Activated T-cell treated with anti-CD3 and anti-CD28 coated beads, Interleukin-2, amount 50 U/mL, for 4 hours (primary cell): ENCODE results near the gene NBAS. TPM values are rescaled to one million over a fixed set of nuclear protein-coding genes. Genes with fewer than 3 reads are reported as not detected.

ENCODE experiments used
- ATAC-seq, 2 donors: fragments of 200-7000 bp; cut with Tn5 transposase; one replicate each; pipeline ENCODE4 v1.10.0; 2021
- DNase-seq: peaks from one replicate; pipeline ENCODE4 v3.0.0-alpha.2; 2020
- H3K27me3 Mint-ChIP-seq: one replicate; pipeline ENCODE4 v1.8.0; 2021; ENCODE audit warnings: low read depth, mixed read lengths
- H3K36me3 Mint-ChIP-seq: one replicate; pipeline ENCODE4 v1.8.0; 2022; ENCODE audit warnings: mixed read lengths; ENCODE audit not compliant: insufficient read depth
- H3K4me1 Mint-ChIP-seq: one replicate; pipeline ENCODE4 v1.8.0; 2021; ENCODE audit warnings: low read depth, mixed read lengths
- H3K4me3 Mint-ChIP-seq: one replicate; pipeline ENCODE4 v1.8.0; 2021; ENCODE audit warnings: mild to moderate bottlenecking, moderate library complexity, mixed read lengths
- H3K9me3 Mint-ChIP-seq: one replicate; pipeline ENCODE4 v1.8.0; 2021; ENCODE audit warnings: mixed read lengths
- total RNA-seq, 3 donors: library from RNA; stranded (reverse); gene quantifications; one replicate each; pipeline ENCODE4 v1.2.1, GENCODE V29; 2021

The NBAS gene
- 10 to 100 TPM; 28.5 to 30.4 (median 29.7) TPM for total RNA-seq

GRCh38 chr2:15560988-15561573 lies at the start of gene NBAS:
NBAS (minus strand) TSS chr2:15561334; CDS start chr2:15561304, 30 bp downstream.
- Mint-ChIP-seq H3K4me3 (peak within 1 kb of the TSS; percentile 99), H3K27me3 (no peaks in the 10 kb centered on the region), H3K9me3 (no peaks in the 10 kb centered on the region), H3K4me1 (peaks cover 32% of the 10 kb centered on the region), H3K36me3 (peaks cover 1% of the 10 kb centered on the region)
- ATAC-seq = peak; percentile 86 to 87
- peak; percentile 64 for DNase-seq

GRCh38 chr2:15610430-15610952 lies 49.4 kb upstream of the NBAS start:
- Mint-ChIP-seq H3K36me3 (peaks cover 43% of the 10 kb centered on the region), H3K4me1 (no peaks in the 10 kb centered on the region), H3K9me3 (no peaks in the 10 kb centered on the region), H3K4me3 (no peak overlapping the region), H3K27me3 (no peaks in the 10 kb centered on the region)
- ATAC-seq = no peak
- DNase-seq = no peak

- H3K27me3 Mint-ChIP-seq = no peaks in the 10 kb centered on the region
- peaks cover 47% of the 10 kb centered on the region for H3K36me3 Mint-ChIP-seq
- DNase-seq = no peak
Measured at GRCh38 chr2:15609341-15610042, 48.4 kb upstream of the NBAS start.

GRCh38 chr2:15608392-15608761 lies 47.2 kb upstream of the NBAS start:
- Mint-ChIP-seq H3K4me1 (no peaks in the 10 kb centered on the region), H3K9me3 (no peaks in the 10 kb centered on the region), H3K4me3 (no peak overlapping the region), H3K27me3 (no peaks in the 10 kb centered on the region), H3K36me3 (peaks cover 47% of the 10 kb centered on the region)
- DNase-seq (no peak), ATAC-seq (no peak)

More at GRCh38 chr2:15609341-15610042, 48.4 kb upstream of the NBAS start:
- no peak overlapping the region for H3K4me3 Mint-ChIP-seq
- H3K4me1 Mint-ChIP-seq = no peaks in the 10 kb centered on the region
- H3K9me3 Mint-ChIP-seq = no peaks in the 10 kb centered on the region
- no peak for ATAC-seq

- Mint-ChIP-seq H3K9me3 (no peaks in the 10 kb centered on the region), H3K4me3 (no peak overlapping the region), H3K4me1 (no peaks in the 10 kb centered on the region), H3K27me3 (no peaks in the 10 kb centered on the region), H3K36me3 (peaks cover 48% of the 10 kb centered on the region)
- no peak for DNase-seq
- no peak for ATAC-seq
Measured at GRCh38 chr2:15607709-15608391, 46.7 kb upstream of the NBAS start.

GRCh38 chr2:15606481-15607441 lies 45.6 kb upstream of the NBAS start:
- DNase-seq = no peak
- Mint-ChIP-seq H3K36me3 (peaks cover 56% of the 10 kb centered on the region), H3K9me3 (no peaks in the 10 kb centered on the region), H3K4me1 (no peaks in the 10 kb centered on the region), H3K27me3 (no peaks in the 10 kb centered on the region), H3K4me3 (no peak overlapping the region)
- ATAC-seq = no peak

- Mint-ChIP-seq H3K36me3 (peaks cover 65% of the 10 kb centered on the region), H3K4me3 (no peak overlapping the region), H3K27me3 (no peaks in the 10 kb centered on the region), H3K4me1 (no peaks in the 10 kb centered on the region), H3K9me3 (no peaks in the 10 kb centered on the region)
- no peak for DNase-seq
- no peak for ATAC-seq
Measured at GRCh38 chr2:15605721-15606120, 44.6 kb upstream of the NBAS start.

- no peaks in the 10 kb centered on the region for H3K9me3 Mint-ChIP-seq
- H3K4me1 Mint-ChIP-seq = no peaks in the 10 kb centered on the region
- H3K36me3 Mint-ChIP-seq = peaks cover 54% of the 10 kb centered on the region
- H3K27me3 Mint-ChIP-seq = no peaks in the 10 kb centered on the region
- DNase-seq (no peak), ATAC-seq (no peak)
- no peak overlapping the region for H3K4me3 Mint-ChIP-seq
Measured at GRCh38 chr2:15603948-15604347, 42.8 kb upstream of the NBAS start.

- Mint-ChIP-seq H3K4me3 (no peak overlapping the region), H3K27me3 (no peaks in the 10 kb centered on the region), H3K36me3 (peaks cover 55% of the 10 kb centered on the region), H3K9me3 (no peaks in the 10 kb centered on the region), H3K4me1 (no peaks in the 10 kb centered on the region)
- DNase-seq (no peak), ATAC-seq (no peak)
Measured at GRCh38 chr2:15603044-15603765, 42.1 kb upstream of the NBAS start.

GRCh38 chr2:15602393-15602792 lies 41.3 kb upstream of the NBAS start:
- Mint-ChIP-seq H3K4me3 (no peak overlapping the region), H3K27me3 (no peaks in the 10 kb centered on the region), H3K9me3 (no peaks in the 10 kb centered on the region), H3K4me1 (no peaks in the 10 kb centered on the region), H3K36me3 (peaks cover 52% of the 10 kb centered on the region)
- DNase-seq (no peak), ATAC-seq (no peak)

GRCh38 chr2:15601681-15602080 lies 40.5 kb upstream of the NBAS start:
- DNase-seq (no peak), ATAC-seq (no peak)
- Mint-ChIP-seq H3K27me3 (no peaks in the 10 kb centered on the region), H3K4me3 (no peak overlapping the region), H3K4me1 (no peaks in the 10 kb centered on the region), H3K9me3 (no peaks in the 10 kb centered on the region), H3K36me3 (peaks cover 54% of the 10 kb centered on the region)

GRCh38 chr2:15599994-15600393 lies 38.9 kb upstream of the NBAS start:
- Mint-ChIP-seq H3K36me3 (peaks cover 57% of the 10 kb centered on the region), H3K4me1 (peaks cover 8% of the 10 kb centered on the region), H3K9me3 (no peaks in the 10 kb centered on the region), H3K4me3 (no peak overlapping the region), H3K27me3 (no peaks in the 10 kb centered on the region)
- DNase-seq = no peak
- ATAC-seq = no peak

GRCh38 chr2:15596968-15597367 lies 35.8 kb upstream of the NBAS start:
- H3K4me1 Mint-ChIP-seq = peaks cover 28% of the 10 kb centered on the region
- H3K27me3 Mint-ChIP-seq = no peaks in the 10 kb centered on the region
- H3K36me3 Mint-ChIP-seq = peaks cover 38% of the 10 kb centered on the region
- ATAC-seq (no peak), DNase-seq (no peak)
- H3K4me3 Mint-ChIP-seq = no peak overlapping the region
- H3K9me3 Mint-ChIP-seq = no peaks in the 10 kb centered on the region
